ENCODE data around the gene MCRS1.

DNA sequence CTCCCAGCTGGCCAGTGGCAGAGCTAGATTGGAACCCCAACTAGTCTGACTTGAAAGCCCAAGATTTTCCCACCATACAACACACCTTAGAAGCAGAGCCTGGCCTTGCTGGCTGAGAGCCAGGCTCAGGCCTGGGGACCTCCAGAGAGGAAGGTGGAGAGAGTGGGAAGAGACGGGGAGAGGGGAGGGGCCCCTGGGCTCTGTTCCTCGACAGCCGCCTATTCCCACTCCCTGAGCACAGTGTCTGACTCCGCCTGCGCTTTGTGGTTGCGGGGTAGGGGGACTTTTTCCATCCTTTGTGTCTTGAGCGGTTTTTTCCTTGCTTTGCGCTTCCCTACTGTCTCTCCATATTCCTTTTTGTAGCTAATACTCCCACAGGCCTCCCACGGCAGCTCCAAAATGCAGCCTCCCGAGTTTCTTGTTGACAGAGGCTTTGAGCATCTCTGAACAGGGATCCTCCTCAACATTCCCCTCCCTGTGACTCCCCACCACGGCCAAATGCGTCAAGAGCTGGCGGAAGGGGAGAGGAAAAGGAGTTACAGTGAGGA, 33.1 kb downstream of the MCRS1 start:
- TF ChIP-seq, protein P1, sequence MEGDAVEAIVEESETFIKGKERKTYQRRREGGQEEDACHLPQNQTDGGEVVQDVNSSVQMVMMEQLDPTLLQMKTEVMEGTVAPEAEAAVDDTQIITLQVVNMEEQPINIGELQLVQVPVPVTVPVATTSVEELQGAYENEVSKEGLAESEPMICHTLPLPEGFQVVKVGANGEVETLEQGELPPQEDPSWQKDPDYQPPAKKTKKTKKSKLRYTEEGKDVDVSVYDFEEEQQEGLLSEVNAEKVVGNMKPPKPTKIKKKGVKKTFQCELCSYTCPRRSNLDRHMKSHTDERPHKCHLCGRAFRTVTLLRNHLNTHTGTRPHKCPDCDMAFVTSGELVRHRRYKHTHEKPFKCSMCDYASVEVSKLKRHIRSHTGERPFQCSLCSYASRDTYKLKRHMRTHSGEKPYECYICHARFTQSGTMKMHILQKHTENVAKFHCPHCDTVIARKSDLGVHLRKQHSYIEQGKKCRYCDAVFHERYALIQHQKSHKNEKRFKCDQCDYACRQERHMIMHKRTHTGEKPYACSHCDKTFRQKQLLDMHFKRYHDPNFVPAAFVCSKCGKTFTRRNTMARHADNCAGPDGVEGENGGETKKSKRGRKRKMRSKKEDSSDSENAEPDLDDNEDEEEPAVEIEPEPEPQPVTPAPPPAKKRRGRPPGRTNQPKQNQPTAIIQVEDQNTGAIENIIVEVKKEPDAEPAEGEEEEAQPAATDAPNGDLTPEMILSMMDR (IDR thresholded peaks at IDR 0.05; ENCODE audit: insufficient read depth, low read length, poor library complexity, severe bottlenecking), result no peak
- TF ChIP-seq EZH2phosphoT487 (conservative IDR thresholded peaks at IDR 0.05; ENCODE audit: low read length), result no peak
